AG10803 (cell line): ENCODE measurements around the gene FAR2.

Experiments
- DNase-seq: peaks from one replicate; pipeline ENCODE4 v3.0.0; 2010; ENCODE audit warnings: low read depth
- H3K4me3 ChIP-seq: 2 replicates; pipeline ENCODE4 v1.5.1; 2011; ENCODE audit warnings: mild to moderate bottlenecking, low read length, control low read depth
- TF ChIP-seq, protein P1 (sequence below): conservative IDR thresholded peaks from 2 replicates; pipeline ENCODE4 v1.5.1; 2011; ENCODE audit warnings: mild to moderate bottlenecking, low read length, control low read depth, inconsistent platforms

The FAR2 gene

DNA sequence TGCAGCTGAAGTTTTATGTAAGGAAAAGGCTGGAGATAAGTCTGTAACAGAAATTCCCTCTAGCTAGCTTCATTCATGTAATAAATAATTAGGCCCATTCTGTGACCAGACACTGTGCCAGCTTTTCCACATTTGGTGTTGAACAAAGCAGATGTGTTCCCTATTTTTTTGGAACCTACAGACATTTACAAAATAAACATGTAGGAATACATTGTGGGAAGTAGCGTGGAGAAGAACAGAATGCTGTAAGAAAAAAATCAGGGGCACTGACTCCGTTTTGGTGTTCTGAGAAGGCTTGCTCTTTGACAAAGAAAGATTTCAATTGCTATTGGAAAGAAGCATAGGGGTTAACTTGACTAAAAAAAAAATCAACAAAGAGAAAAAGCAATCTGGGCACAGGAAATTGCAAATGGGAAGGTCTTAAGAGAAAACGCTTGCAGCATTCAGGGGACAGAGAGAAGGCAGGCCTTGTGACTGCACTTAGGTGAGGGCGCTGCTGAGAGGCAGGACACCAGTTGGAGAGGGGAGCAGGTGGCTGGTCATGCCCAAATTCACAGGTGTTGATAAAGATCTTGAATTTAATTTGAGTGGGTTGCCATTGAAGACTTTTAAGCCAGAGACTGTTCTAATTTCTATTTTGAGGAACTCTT, 4.0 kb downstream of the FAR2 start:
- no peak overlapping the region for H3K4me3 ChIP-seq
- no peak for DNase-seq
- TF ChIP-seq, protein P1, sequence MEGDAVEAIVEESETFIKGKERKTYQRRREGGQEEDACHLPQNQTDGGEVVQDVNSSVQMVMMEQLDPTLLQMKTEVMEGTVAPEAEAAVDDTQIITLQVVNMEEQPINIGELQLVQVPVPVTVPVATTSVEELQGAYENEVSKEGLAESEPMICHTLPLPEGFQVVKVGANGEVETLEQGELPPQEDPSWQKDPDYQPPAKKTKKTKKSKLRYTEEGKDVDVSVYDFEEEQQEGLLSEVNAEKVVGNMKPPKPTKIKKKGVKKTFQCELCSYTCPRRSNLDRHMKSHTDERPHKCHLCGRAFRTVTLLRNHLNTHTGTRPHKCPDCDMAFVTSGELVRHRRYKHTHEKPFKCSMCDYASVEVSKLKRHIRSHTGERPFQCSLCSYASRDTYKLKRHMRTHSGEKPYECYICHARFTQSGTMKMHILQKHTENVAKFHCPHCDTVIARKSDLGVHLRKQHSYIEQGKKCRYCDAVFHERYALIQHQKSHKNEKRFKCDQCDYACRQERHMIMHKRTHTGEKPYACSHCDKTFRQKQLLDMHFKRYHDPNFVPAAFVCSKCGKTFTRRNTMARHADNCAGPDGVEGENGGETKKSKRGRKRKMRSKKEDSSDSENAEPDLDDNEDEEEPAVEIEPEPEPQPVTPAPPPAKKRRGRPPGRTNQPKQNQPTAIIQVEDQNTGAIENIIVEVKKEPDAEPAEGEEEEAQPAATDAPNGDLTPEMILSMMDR: no peak

DNA sequence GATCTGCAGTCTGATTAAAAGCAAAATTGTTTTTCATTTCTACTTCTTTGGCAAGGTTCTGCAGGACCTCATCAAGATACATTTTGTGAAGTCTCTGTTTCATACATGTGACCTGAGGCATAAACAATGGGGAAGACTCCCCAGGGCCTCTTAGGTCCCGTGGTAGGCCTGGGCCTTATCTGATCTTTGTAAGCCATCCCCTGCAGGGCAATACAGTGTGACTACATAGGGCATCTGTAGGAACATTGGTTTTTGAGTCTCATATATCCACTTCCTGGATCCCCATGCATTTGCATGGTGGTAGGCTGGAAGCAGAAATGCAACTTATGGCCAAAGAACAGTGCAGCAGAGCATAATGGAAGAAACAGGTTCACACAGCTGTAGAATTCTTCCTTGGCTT, 6.0 kb downstream of the FAR2 start:
- DNase-seq: no peak
- H3K4me3 ChIP-seq: no peak overlapping the region
- TF ChIP-seq, protein P1: no peak

DNA sequence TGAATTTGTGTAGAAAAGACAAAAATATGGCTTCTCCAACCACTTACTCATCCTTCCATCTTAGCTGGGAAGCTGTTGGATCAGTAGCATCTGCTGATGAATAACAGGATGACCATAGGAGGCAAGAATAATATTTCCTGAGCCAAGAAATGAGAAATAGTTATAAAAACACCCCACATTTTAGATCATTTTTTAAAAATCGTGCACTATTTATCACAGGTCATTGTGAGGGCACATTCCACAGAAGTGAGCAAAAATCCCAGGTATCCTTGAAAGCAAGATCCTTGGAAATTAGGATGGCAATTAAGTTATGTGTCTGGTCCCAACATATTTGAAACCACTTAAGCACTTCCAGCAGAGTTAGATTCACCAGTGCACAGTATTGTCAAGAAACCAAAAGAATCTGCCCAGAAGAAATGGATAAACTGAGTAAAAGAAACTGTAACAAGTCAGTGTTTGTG, 8.4 kb downstream of the FAR2 start:
- no peak overlapping the region for H3K4me3 ChIP-seq
- TF ChIP-seq, protein P1: no peak
- peak; percentile 2 for DNase-seq

DNA sequence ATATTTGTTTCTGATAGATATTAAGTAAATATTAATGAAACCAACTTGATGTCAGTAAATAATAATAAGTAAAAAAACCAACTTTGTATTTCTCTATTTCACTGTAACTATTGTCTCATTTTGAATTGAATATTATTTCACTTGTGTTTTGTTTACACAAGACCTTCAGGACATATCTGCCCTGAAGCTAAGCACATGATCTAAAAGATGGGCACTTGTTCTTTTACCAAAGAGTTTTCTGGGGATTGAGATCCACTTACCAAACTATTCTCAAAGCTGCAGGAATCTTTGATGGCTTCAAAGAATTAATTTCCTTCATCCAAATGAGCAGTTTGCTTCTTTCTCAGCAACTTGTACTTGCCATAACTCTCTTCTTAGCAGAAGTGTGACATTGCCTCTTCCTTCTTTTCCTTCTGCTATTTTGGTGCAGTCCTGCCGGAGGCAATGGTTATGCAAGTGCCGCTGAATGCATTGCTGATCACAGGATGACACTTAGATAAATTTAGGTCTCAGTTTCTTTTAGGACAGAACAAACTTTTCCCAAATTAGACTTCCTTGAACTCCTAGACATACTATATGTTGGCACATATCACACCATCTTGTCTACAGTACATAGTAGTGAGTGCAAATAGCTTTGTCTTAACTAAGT, 9.2 kb downstream of the FAR2 start:
- DNase-seq: no peak
- H3K4me3 ChIP-seq: no peak overlapping the region
- TF ChIP-seq, protein P1: no peak

DNA sequence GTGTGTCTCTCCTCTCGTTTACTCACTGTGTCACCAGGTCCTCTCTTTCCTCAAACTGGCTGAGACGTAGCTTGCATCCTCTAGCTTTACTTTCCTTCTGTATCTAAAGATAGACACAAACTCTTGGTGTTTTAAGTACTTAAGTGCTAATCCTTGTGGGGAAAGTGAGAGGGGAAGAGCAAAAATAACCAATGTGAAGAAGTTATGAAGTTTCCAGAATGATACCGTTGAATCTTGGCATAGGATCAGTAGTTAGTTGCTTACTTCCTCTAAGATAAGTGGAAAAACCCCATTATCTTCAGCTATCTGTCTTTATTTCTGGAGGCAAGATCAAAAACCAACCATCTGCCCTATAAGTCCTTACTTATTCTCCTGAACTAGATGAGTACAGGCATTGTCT, 10.6 kb downstream of the FAR2 start:
- DNase-seq: no peak
- TF ChIP-seq, protein P1: no peak
- H3K4me3 ChIP-seq: no peak overlapping the region

DNA sequence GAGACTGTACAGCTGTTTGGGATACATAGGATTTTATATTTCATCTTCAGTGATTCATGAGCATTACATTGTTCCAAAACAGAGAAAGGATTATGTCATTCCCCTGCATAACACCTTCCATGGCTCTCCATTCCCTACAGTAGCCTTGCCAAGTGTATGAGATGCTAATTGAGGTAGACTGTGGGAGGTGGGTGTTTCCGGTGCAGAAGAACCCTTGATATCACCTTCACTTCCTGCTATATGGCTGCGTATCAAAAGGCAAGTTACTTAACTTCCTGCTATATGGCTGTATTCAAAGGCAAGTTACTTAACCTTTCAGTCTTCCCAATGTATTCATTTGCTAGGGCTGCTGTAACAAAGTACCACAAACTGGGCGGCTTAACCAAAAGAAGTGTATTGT, 11.2 kb downstream of the FAR2 start:
- TF ChIP-seq, protein P1: no peak
- H3K4me3 ChIP-seq: no peak overlapping the region
- no peak for DNase-seq

DNA sequence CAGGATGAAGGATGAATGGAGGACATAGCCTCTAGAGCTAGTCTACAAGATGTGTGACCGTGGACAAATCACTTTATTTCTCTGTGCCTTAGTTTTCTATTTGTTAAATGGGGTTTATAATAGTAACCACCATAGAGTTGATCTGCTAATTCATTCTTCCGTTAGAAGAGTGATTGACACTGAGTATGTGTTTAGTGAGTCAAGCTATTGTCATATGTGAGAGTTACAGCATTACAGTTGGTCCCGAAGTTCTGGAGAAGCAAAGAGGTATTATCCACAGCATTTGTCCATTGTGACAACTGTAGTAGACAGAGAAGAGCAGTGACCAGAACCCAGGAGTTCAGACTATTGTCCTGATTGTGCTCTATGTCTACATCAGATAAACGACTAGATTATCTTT, 14.1 kb downstream of the FAR2 start:
- H3K4me3 ChIP-seq: no peak overlapping the region
- TF ChIP-seq, protein P1: no peak

More for the DNA sequence above, 14.1 kb downstream of the FAR2 start:
- DNase-seq: no peak
